IMR-90 (cell line): ENCODE data around the gene CYYR1. TPM values are rescaled to one million over a fixed set of nuclear protein-coding genes. Genes with fewer than 3 reads are reported as not detected.

Experiments used
- ATAC-seq: fragments of 200-7000 bp; cut with Tn5 transposase; 2 replicates; pipeline ENCODE4 v1.9.1; 2020; ENCODE audit warnings: low read depth, mild to moderate bottlenecking, moderate library complexity
- BruUV-seq: library from RNA; stranded (reverse); fragments of 400-500 nt; replicated peaks from 2 replicates; lab custom pipeline; 2021; lab: Mats Ljungman, UMichigan
- CTCF ChIA-PET: fragments of 300-600 bp; formaldehyde crosslinking; extraction: SDS; loops from one replicate; lab custom pipeline; 2021; ENCODE audit warnings: antibody characterized with exemption; lab: Yijun Ruan, JAX
- POLR2A ChIA-PET: fragments of 300-600 bp; sonication (Branson Sonifier 250); formaldehyde crosslinking; loops from one replicate; lab custom pipeline; 2022; ENCODE audit warnings: antibody characterized with exemption; ENCODE audit not compliant: unreplicated experiment; lab: Charles Lee
- DNase-seq: peaks from one replicate; pipeline ENCODE4 v3.0.0; 2013
- H2AFZ ChIP-seq: replicated peaks from 2 replicates; pipeline ENCODE3; 2013; ENCODE audit warnings: low read length, mild to moderate bottlenecking; ENCODE audit not compliant: poor library complexity
- H2AK5ac ChIP-seq: 2 replicates; pipeline ENCODE4 v1.6.1; 2013; ENCODE audit warnings: low read depth, low read length, inconsistent platforms
- H2AK9ac ChIP-seq: replicated peaks from 2 replicates; pipeline ENCODE3; 2013; ENCODE audit warnings: mild to moderate bottlenecking, low read depth, low read length, moderate library complexity; ENCODE audit not compliant: poor library complexity
- H2BK120ac ChIP-seq: 2 replicates; pipeline ENCODE4 v1.6.1; 2013; ENCODE audit warnings: low read depth, low read length, inconsistent platforms
- H2BK15ac ChIP-seq: 3 replicates; pipeline ENCODE4 v1.6.1; 2013; ENCODE audit warnings: low read depth, low read length, inconsistent platforms
- H2BK20ac ChIP-seq: 2 replicates; pipeline ENCODE4 v1.6.1; 2013; ENCODE audit warnings: low read depth, mild to moderate bottlenecking, inconsistent platforms, low read length, moderate library complexity
- H2BK5ac ChIP-seq: 2 replicates; pipeline ENCODE4 v1.6.1; 2013; ENCODE audit warnings: mild to moderate bottlenecking, low read depth, low read length, inconsistent platforms; ENCODE audit not compliant: poor library complexity, severe bottlenecking
- H3K14ac ChIP-seq: replicated peaks from 2 replicates; pipeline ENCODE4 v1.6.1; 2013; ENCODE audit warnings: low read depth, low read length, inconsistent platforms
- H3K18ac ChIP-seq: 2 replicates; pipeline ENCODE4 v1.6.1; 2013; ENCODE audit warnings: low read depth, low read length, control low read depth
- H3K23ac ChIP-seq: 2 replicates; pipeline ENCODE4 v1.6.1; 2013; ENCODE audit warnings: low read depth, low read length, inconsistent platforms
- H3K27ac ChIP-seq: 2 replicates; pipeline ENCODE4 v1.5.1; 2013; ENCODE audit warnings: mild to moderate bottlenecking, control low read depth, low read length; ENCODE audit not compliant: insufficient read depth
- H3K27me3 ChIP-seq: 2 replicates; pipeline ENCODE4 v1.6.1; 2013; ENCODE audit warnings: low read length; ENCODE audit not compliant: control insufficient read depth, insufficient read depth
- H3K36me3 ChIP-seq: 2 replicates; pipeline ENCODE4 v1.6.1; 2013; ENCODE audit warnings: low read length, mixed read lengths; ENCODE audit not compliant: control insufficient read depth, insufficient read depth
- H3K4ac ChIP-seq: 2 replicates; pipeline ENCODE4 v1.6.1; 2013; ENCODE audit warnings: low read depth, low read length, inconsistent platforms
- H3K4me1 ChIP-seq: 2 replicates; pipeline ENCODE4 v1.6.1; 2013; ENCODE audit warnings: low read length, mixed read lengths; ENCODE audit not compliant: control insufficient read depth, insufficient read depth
- H3K4me2 ChIP-seq: 2 replicates; pipeline ENCODE4 v1.6.1; 2013; ENCODE audit warnings: low read depth, mild to moderate bottlenecking, control low read depth, low read length, moderate library complexity
- H3K4me3 ChIP-seq: 2 replicates; pipeline ENCODE4 v1.5.1; 2013; ENCODE audit warnings: low read depth, mild to moderate bottlenecking, control low read depth, low read length, moderate library complexity; ENCODE audit not compliant: insufficient read depth
- H3K56ac ChIP-seq: 2 replicates; pipeline ENCODE4 v1.6.1; 2013; ENCODE audit warnings: low read length, inconsistent platforms; ENCODE audit not compliant: insufficient read depth; ENCODE audit errors: extremely low read depth
- H3K79me1 ChIP-seq, 2 experiments: 2 replicates each; pipeline ENCODE4 v1.6.1; 2013; ENCODE audit warnings: low read length in 2 of 2, inconsistent platforms in 1 of 2, low read depth in 1 of 2
- H3K9ac ChIP-seq: 2 replicates; pipeline ENCODE4 v1.6.1; 2013; ENCODE audit warnings: low read depth, low read length, control low read depth
- H3K9me1 ChIP-seq: 2 replicates; pipeline ENCODE4 v1.6.1; 2013; ENCODE audit warnings: low read length, inconsistent platforms; ENCODE audit not compliant: insufficient read depth
- H3K9me3 ChIP-seq: 2 replicates; pipeline ENCODE4 v1.6.1; 2013; ENCODE audit warnings: low read length; ENCODE audit not compliant: control insufficient read depth, insufficient read depth
- H4K20me1 ChIP-seq: 2 replicates; pipeline ENCODE4 v1.6.1; 2013; ENCODE audit warnings: low read length, inconsistent platforms; ENCODE audit not compliant: insufficient read depth
- H4K5ac ChIP-seq: 2 replicates; pipeline ENCODE4 v1.6.1; 2013; ENCODE audit warnings: mild to moderate bottlenecking, low read depth, low read length, control low read depth
- H4K8ac ChIP-seq, 2 experiments: 2 replicates each; pipeline ENCODE4 v1.6.1; 2013; ENCODE audit warnings: low read depth in 2 of 2, low read length in 2 of 2, control low read depth in 1 of 2, inconsistent platforms in 1 of 2
- H4K91ac ChIP-seq: 2 replicates; pipeline ENCODE4 v1.6.1; 2013; ENCODE audit warnings: low read depth, low read length, inconsistent platforms; ENCODE audit not compliant: insufficient read depth
- BHLHE40 ChIP-seq: fragments of 150-350 bp; IDR thresholded peaks from 2 replicates; pipeline ENCODE4 v1.6.1; 2016; ENCODE audit warnings: mild to moderate bottlenecking, low read depth, low read length
- MXI1 ChIP-seq: IDR thresholded peaks from 2 replicates; pipeline ENCODE4 v1.6.1; 2012; ENCODE audit warnings: low read depth, mild to moderate bottlenecking, low read length, moderate library complexity, borderline replicate concordance
- RCOR1 ChIP-seq: IDR thresholded peaks from 2 replicates; pipeline ENCODE4 v1.6.1; 2012; ENCODE audit warnings: mild to moderate bottlenecking, low read length, improper control_type of control experiment; ENCODE audit not compliant: insufficient replicate concordance
- RFX5 ChIP-seq: IDR thresholded peaks from 2 replicates; pipeline ENCODE4 v1.8.0; 2012; ENCODE audit warnings: low read depth, mild to moderate bottlenecking, low read length, moderate library complexity
- WGBS, 2 experiments: methylation state at CpG; one replicate each; pipeline versions ENCODE4 v1.1.5 to v1.1.7; 2013; ENCODE audit warnings: missing lambda C conversion rate in 2 of 2; ENCODE audit not compliant: insufficient read length in 1 of 2; ENCODE audit errors: extremely low coverage in 2 of 2; 5-methylcytosine and 5-hydroxymethylcytosine counted together
- dilution Hi-C: fragments of 300-500 bp; cut with HindIII; formaldehyde crosslinking; loops from one replicate; pipeline ENCODE4 v1.14.3; 2018; ENCODE audit warnings: low sequenced_read_pairs; ENCODE audit not compliant: unreplicated experiment
- in situ Hi-C: fragments of 300-500 bp; cut with MboI; formaldehyde crosslinking; loops from 3 replicates; pipeline ENCODE4 v1.14.3; 2019; ENCODE audit warnings: low sequenced_read_pairs, inconsistent platforms, mixed read lengths
- intact Hi-C: fragments of 100-400 bp; cut with micrococcal nuclease; formaldehyde crosslinking; loops from 2 replicates; pipeline ENCODE4 v1.10.0; 2022
- polyA plus RNA-seq, 3 experiments: library from polyadenylated mRNA; depleted of rRNA; stranded (reverse); fragments of >200 nt; gene quantifications; 2 replicates each; pipeline ENCODE4 v1.2.3, GENCODE V29; 2012; ENCODE audit warnings: low replicate concordance in 1 of 3
- total RNA-seq: library from RNA; depleted of rRNA; stranded (reverse); fragments of >200 nt; gene quantifications from 2 replicates; pipeline ENCODE4 v1.2.3, GENCODE V29; 2012

CYYR1 gene
- total and polyA plus RNA-seq, 2 of the 4 experiments (the other 2 are of a cell fraction): not detected

GRCh38 chr21:26513212-26513611 lies 59.9 kb downstream of the CYYR1 start:
- no peaks in the 10 kb centered on the region for H4K20me1 ChIP-seq
- H2BK120ac ChIP-seq: no peak overlapping the region
- no peak for DNase-seq
- in situ Hi-C loops: no loop called here
- H4K91ac ChIP-seq: no peak overlapping the region
- no peak overlapping the region for H3K4me3 ChIP-seq
- no peak overlapping the region for H3K14ac ChIP-seq
- H3K9me3 ChIP-seq: no peaks in the 10 kb centered on the region
- CTCF ChIA-PET: no interaction called here
- H2BK15ac ChIP-seq: no peak overlapping the region
- H3K4me2 ChIP-seq: no peak overlapping the region
- no peak for ATAC-seq
- H3K23ac ChIP-seq: no peak overlapping the region
- H3K36me3 ChIP-seq: no peaks in the 10 kb centered on the region
- no peak overlapping the region for H3K56ac ChIP-seq
- no peak overlapping the region for H2AK5ac ChIP-seq
- no peak overlapping the region for H4K8ac ChIP-seq
- no peak overlapping the region for H2AK9ac ChIP-seq
- no CpG with 5 or more reads among the region's 1 CpG for WGBS, 2 experiments
- no peak overlapping the region for H2BK20ac ChIP-seq
- intact Hi-C loops: no loop called here
- no TSS peak for BruUV-seq
- H4K5ac ChIP-seq: no peak overlapping the region
- no peak overlapping the region for H2AFZ ChIP-seq
- TF ChIP-seq BHLHE40: no peak
- no peak for TF ChIP-seq MXI1
- no peak for TF ChIP-seq RFX5
- TF ChIP-seq RCOR1: no peak
- no peak overlapping the region for H2BK5ac ChIP-seq
- dilution Hi-C loops: no loop called here
- H3K27me3 ChIP-seq: no peaks in the 10 kb centered on the region
- POLR2A ChIA-PET: no interaction called here
- H3K9me1 ChIP-seq: no peaks in the 10 kb centered on the region
- H3K18ac ChIP-seq: no peak overlapping the region
- no peak overlapping the region for H3K9ac ChIP-seq
- H3K27ac ChIP-seq: no peak overlapping the region
- H3K4me1 ChIP-seq: no peaks in the 10 kb centered on the region
- H3K79me1 ChIP-seq: no peaks in the 10 kb centered on the region
- H3K4ac ChIP-seq: no peak overlapping the region
